GM12878 (cell line): ENCODE results near the gene DUS3L.

Source experiments
- CEBPB ChIP-seq, 2 experiments: fragments of 150-350 bp in 1 of 2; IDR thresholded peaks; 2 replicates each; pipeline ENCODE4 v1.6.1; 2012 to 2014; ENCODE audit warnings: low read depth in 2 of 2, low read length in 2 of 2, borderline replicate concordance in 1 of 2, inconsistent platforms in 1 of 2
- ESRRA ChIP-seq: IDR thresholded peaks from 2 replicates; pipeline ENCODE4 v1.6.1; 2012; ENCODE audit warnings: mild to moderate bottlenecking, low read length, improper control_type of control experiment
- FOXM1 ChIP-seq: IDR thresholded peaks from 2 replicates; pipeline ENCODE4 v1.6.1; 2012; ENCODE audit warnings: low read depth, mild to moderate bottlenecking, inconsistent platforms, low read length, moderate library complexity
- KLF5 ChIP-seq: fragments of 450-650 bp; IDR thresholded peaks from 2 replicates; pipeline ENCODE4 v1.6.1; 2014; ENCODE audit warnings: mild to moderate bottlenecking; ENCODE audit not compliant: partially characterized antibody
- POLR2A ChIP-seq: IDR thresholded peaks from 2 replicates; pipeline ENCODE4 v1.6.1; 2011; ENCODE audit warnings: low read depth, mild to moderate bottlenecking, low read length
- SIN3A ChIP-seq: IDR thresholded peaks from 2 replicates; pipeline ENCODE4 v1.6.1; 2012; ENCODE audit warnings: low read depth, low read length, improper control_type of control experiment
- TF ChIP-seq, protein P1 (sequence below): IDR thresholded peaks from 2 replicates; pipeline ENCODE4 v1.6.1; 2012; ENCODE audit warnings: low read depth, low read length, improper control_type of control experiment

DNA sequence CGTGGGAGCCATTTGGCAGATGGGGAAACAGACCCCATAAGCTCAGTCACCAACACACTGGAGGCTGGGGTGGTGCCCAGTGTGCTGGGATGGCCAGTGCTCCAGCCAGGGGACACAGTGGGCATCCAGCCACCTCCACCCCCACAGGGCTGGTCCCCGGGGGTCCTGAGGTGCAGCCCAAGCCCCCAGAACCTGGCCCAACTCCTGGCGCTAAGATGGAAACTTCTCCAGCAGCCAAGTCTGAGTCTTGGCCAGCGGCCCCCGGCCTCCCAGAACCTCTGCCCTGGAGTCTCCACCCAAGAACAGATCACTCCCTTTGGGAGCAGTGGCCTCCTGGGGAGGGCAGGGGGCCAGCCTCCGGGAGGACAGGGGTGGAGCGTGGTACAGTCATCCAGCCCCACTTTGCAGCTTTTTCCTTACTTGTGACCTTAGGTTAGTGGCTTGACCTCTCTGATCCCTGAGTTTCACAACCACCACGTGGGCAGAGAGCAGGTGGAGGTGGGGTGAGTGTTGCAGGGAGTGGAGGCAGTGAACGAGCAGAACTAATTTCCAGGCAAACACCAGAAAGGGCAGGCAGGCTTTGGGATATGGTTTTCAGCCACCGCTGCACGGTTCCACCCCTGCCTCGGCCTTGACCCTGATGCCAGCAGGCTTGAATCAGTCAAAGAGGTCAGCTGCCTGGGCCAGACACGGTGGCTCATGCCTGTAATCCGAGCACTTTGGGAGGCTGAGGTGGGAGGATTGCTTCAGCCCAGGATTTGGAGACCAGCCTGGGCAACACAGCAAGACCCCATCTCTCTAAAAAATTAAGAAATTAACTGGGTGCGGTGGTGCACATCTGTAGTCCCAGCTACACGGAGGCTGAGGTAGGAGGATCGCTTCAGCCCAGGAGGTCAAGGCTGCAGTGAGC is 9.7 kb upstream of the DUS3L start:
- TF ChIP-seq POLR2A (no peak), ESRRA (no peak), SIN3A (no peak), CEBPB (IDR thresholded peaks at IDR 0.05; ENCODE audit: borderline replicate concordance in 1 of 2, low read depth in 2 of 2, low read length in 2 of 2) (no peak), FOXM1 (no peak), KLF5 (no peak)
- TF ChIP-seq, protein P1, sequence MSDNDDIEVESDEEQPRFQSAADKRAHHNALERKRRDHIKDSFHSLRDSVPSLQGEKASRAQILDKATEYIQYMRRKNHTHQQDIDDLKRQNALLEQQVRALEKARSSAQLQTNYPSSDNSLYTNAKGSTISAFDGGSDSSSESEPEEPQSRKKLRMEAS, result no peak
